ENCODE data around the gene CNTNAP2.

Gene CNTNAP2

DNA sequence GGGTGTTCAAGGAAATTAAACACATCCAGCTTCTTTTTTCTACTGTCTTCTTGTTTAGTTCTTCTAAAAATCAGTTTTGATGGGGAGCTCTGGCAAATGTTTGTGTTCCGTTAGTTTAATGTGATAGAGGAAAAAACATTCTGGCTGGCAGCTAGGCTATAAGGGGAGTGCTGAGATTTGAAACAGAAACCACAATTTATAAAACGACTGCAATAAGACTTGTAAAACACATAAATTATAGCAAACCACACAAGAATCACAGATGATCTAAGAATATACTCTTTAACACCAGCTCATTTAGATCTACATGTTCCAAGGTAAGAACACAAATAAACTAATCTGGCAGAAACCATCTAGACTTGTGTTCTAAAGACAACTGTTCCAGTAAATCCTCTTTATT lies 425.5 kb downstream of the CNTNAP2 start:
- peaks cover 22% of the 10 kb centered on the region for H3K9me3 Mint-ChIP-seq
- H3K4me1 Mint-ChIP-seq (ENCODE audit: low read depth), result no peaks in the 10 kb centered on the region
- H3K36me3 Mint-ChIP-seq (ENCODE audit: low read depth), result no peaks in the 10 kb centered on the region
- no peak overlapping the region for H3K4me3 Mint-ChIP-seq
- no peaks in the 10 kb centered on the region for H3K27me3 Mint-ChIP-seq (ENCODE audit: low read depth)
- H3K27ac Mint-ChIP-seq, result no peak overlapping the region
- no peak for DNase-seq (ENCODE audit: low spot score)

- DNase-seq (ENCODE audit: low spot score), result no peak
- Mint-ChIP-seq H3K4me1 (ENCODE audit: low read depth) (no peaks in the 10 kb centered on the region), H3K27ac (no peak overlapping the region), H3K9me3 (peaks cover 33% of the 10 kb centered on the region), H3K4me3 (no peak overlapping the region), H3K27me3 (ENCODE audit: low read depth) (no peaks in the 10 kb centered on the region), H3K36me3 (ENCODE audit: low read depth) (no peaks in the 10 kb centered on the region)
Measured at GRCh38 chr7:146544748-146545147, 428.1 kb downstream of the CNTNAP2 start.

GRCh38 chr7:146548816-146549215 lies 432.2 kb downstream of the CNTNAP2 start:
- no peaks in the 10 kb centered on the region for H3K36me3 Mint-ChIP-seq (ENCODE audit: low read depth)
- H3K27ac Mint-ChIP-seq, result no peak overlapping the region
- H3K4me1 Mint-ChIP-seq (ENCODE audit: low read depth), result no peaks in the 10 kb centered on the region
- peaks cover 53% of the 10 kb centered on the region for H3K9me3 Mint-ChIP-seq
- no peaks in the 10 kb centered on the region for H3K27me3 Mint-ChIP-seq (ENCODE audit: low read depth)
- DNase-seq (ENCODE audit: low spot score), result no peak
- H3K4me3 Mint-ChIP-seq, result no peak overlapping the region

GRCh38 chr7:146554556-146554955 lies 438.0 kb downstream of the CNTNAP2 start:
- no peak overlapping the region for H3K27ac Mint-ChIP-seq
- H3K4me1 Mint-ChIP-seq (ENCODE audit: low read depth), result no peaks in the 10 kb centered on the region
- H3K36me3 Mint-ChIP-seq (ENCODE audit: low read depth), result no peaks in the 10 kb centered on the region
- no peak for DNase-seq (ENCODE audit: low spot score)
- no peak overlapping the region for H3K4me3 Mint-ChIP-seq
- H3K27me3 Mint-ChIP-seq (ENCODE audit: low read depth), result no peaks in the 10 kb centered on the region
- peaks cover 32% of the 10 kb centered on the region for H3K9me3 Mint-ChIP-seq

DNA sequence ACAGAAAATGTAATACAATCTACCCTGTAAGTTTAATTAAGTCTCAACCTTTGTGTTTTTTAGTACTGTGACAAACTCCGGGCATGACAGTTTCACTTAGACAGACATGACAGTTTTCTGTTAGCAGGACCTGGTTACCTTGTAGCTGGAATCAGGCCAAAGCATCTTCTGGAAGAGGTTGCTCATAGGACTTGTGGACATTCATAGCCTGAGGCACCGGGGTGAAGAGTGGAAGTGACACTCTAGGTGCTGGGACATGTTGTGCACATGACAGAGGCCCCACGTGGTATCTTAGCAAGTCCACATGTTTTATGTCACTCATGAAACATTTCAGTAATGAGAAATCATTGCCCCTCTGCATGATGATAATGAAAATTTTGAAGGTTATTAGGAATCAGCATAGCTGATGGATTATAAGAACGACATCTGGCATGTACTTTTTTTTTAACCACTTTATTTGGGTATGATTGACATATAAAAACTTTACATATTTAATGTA lies 441.4 kb downstream of the CNTNAP2 start:
- Mint-ChIP-seq H3K27me3 (ENCODE audit: low read depth) (no peaks in the 10 kb centered on the region), H3K4me3 (no peak overlapping the region), H3K36me3 (ENCODE audit: low read depth) (no peaks in the 10 kb centered on the region), H3K9me3 (peaks cover 12% of the 10 kb centered on the region), H3K4me1 (ENCODE audit: low read depth) (no peaks in the 10 kb centered on the region), H3K27ac (no peak overlapping the region)
- no peak for DNase-seq (ENCODE audit: low spot score)

DNA sequence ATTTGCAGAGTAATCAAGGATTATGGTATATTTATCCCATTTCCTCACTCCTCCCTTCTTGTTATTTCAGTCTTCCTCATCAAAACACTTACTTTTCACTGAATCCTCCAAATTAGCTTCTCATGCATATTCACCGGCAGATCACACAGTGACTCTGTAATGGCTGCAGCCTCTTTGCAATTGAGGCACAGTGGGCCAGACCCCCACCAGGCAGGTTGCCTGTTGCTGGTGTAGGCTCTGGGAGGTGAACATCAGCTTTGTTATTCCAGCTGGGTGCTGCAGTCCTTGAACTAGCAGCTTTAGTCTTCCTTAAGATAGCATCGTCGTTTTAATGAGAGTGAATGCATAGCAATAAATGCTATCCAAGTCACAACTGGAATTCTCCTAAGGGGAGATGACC lies 449.3 kb downstream of the CNTNAP2 start:
- peaks cover 13% of the 10 kb centered on the region for H3K9me3 Mint-ChIP-seq
- no peak overlapping the region for H3K4me3 Mint-ChIP-seq
- no peaks in the 10 kb centered on the region for H3K4me1 Mint-ChIP-seq (ENCODE audit: low read depth)
- no peak overlapping the region for H3K27ac Mint-ChIP-seq
- H3K27me3 Mint-ChIP-seq (ENCODE audit: low read depth), result no peaks in the 10 kb centered on the region
- no peaks in the 10 kb centered on the region for H3K36me3 Mint-ChIP-seq (ENCODE audit: low read depth)
- no peak for DNase-seq (ENCODE audit: low spot score)

DNA sequence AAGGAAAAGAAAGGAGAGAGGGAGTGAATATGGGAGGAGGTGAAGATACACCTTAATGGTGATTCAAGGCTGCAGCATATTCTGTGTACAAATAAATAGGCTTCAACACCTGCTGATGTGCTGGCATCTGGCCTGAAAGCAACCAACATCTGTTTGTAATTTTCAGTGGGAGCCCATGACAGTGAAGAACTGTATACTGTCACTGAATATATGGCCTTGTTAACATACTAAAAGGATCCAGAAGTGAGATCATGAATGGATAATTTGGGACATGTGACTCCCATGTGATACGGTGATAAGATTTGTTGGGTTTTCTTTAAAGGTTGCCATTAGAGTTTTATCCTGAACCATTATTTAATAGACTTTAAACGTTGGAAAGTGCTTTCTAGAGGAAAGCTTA lies 459.3 kb downstream of the CNTNAP2 start:
- no peaks in the 10 kb centered on the region for H3K27me3 Mint-ChIP-seq (ENCODE audit: low read depth)
- H3K9me3 Mint-ChIP-seq, result peaks cover 24% of the 10 kb centered on the region
- DNase-seq (ENCODE audit: low spot score), result no peak
- H3K36me3 Mint-ChIP-seq (ENCODE audit: low read depth), result no peaks in the 10 kb centered on the region
- no peak overlapping the region for H3K4me3 Mint-ChIP-seq
- H3K4me1 Mint-ChIP-seq (ENCODE audit: low read depth), result no peaks in the 10 kb centered on the region
- no peak overlapping the region for H3K27ac Mint-ChIP-seq

DNA sequence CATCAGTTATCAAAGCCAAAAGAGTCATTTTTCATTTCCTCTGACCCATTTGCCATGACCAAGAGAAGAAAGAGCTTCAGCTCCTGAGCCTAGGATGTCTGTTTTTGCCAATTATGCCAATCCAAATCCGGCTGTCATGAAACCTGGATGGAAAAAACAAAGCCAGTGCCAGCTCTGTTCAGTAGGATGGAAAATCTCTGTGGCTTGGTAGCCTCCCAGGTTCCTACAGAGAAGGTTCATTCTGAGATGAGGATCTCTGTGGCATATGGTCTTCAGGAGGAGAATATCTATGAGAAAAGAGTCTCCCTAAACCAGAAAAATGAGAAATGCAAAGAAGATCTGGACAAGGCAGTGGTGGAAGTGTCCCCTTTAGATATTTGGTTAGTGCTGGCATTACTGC lies 475.4 kb downstream of the CNTNAP2 start:
- Mint-ChIP-seq H3K36me3 (ENCODE audit: low read depth) (no peaks in the 10 kb centered on the region), H3K9me3 (peaks cover 26% of the 10 kb centered on the region), H3K4me3 (no peak overlapping the region), H3K4me1 (ENCODE audit: low read depth) (no peaks in the 10 kb centered on the region), H3K27ac (no peak overlapping the region), H3K27me3 (ENCODE audit: low read depth) (no peaks in the 10 kb centered on the region)
- no peak for DNase-seq (ENCODE audit: low spot score)

GRCh38 chr7:146606628-146607027 lies 490.0 kb downstream of the CNTNAP2 start:
- H3K27ac Mint-ChIP-seq, result no peak overlapping the region
- H3K36me3 Mint-ChIP-seq (ENCODE audit: low read depth), result no peaks in the 10 kb centered on the region
- peaks cover 9% of the 10 kb centered on the region for H3K9me3 Mint-ChIP-seq
- no peak for DNase-seq (ENCODE audit: low spot score)
- H3K4me1 Mint-ChIP-seq (ENCODE audit: low read depth), result no peaks in the 10 kb centered on the region
- H3K4me3 Mint-ChIP-seq, result no peak overlapping the region
- H3K27me3 Mint-ChIP-seq (ENCODE audit: low read depth), result no peaks in the 10 kb centered on the region

- Mint-ChIP-seq H3K27me3 (ENCODE audit: low read depth) (no peaks in the 10 kb centered on the region), H3K4me1 (ENCODE audit: low read depth) (no peaks in the 10 kb centered on the region), H3K9me3 (peaks cover 19% of the 10 kb centered on the region), H3K36me3 (ENCODE audit: low read depth) (no peaks in the 10 kb centered on the region), H3K4me3 (no peak overlapping the region), H3K27ac (no peak overlapping the region)
- DNase-seq (ENCODE audit: low spot score), result no peak
Measured at GRCh38 chr7:146619641-146620040, 503.0 kb downstream of the CNTNAP2 start.

- no peak overlapping the region for H3K4me3 Mint-ChIP-seq
- no peaks in the 10 kb centered on the region for H3K4me1 Mint-ChIP-seq (ENCODE audit: low read depth)
- H3K27ac Mint-ChIP-seq, result no peak overlapping the region
- H3K9me3 Mint-ChIP-seq, result peaks cover 25% of the 10 kb centered on the region
- H3K36me3 Mint-ChIP-seq (ENCODE audit: low read depth), result no peaks in the 10 kb centered on the region
- DNase-seq (ENCODE audit: low spot score), result no peak
- no peaks in the 10 kb centered on the region for H3K27me3 Mint-ChIP-seq (ENCODE audit: low read depth)
Measured at GRCh38 chr7:146626912-146627311, 510.3 kb downstream of the CNTNAP2 start.

DNA sequence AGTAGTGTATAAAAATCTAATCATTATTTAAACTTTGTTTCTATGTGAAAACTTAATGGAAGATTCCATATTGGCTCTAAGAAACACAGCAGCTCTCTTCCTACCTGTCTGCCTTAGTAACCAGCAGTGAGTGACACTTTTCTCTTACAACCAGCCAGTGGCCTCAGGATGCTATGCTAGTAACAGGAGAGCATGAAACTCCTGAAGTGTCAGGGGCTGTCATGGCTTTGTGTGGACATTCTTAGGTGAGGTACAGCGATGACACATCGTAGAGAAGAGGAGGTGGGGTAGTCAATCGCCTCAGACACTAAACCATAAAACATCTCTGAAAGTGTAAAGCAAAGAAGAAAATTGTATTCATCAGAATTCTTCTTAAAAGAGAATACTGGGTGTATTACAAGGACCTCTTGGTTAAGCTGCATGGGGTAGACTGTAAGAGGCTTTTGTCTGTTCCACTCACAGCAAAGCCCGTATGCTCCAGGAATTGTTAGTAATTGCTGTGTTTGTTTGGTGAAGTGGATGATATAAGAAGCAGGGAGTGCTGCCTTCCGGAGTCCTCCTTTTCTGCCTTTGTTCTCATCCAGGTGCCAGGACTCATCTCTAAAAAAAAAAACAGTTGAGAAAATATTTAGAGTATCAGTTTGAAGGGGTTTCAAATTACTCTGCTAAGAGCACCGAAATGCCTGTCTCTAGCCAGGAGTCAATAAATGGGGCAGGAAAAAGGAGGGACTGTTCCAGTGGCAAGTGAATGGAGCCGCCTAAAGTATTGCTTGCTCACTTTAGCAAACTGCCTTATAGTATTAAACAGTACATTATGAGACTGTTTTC lies 518.8 kb downstream of the CNTNAP2 start:
- Mint-ChIP-seq H3K4me1 (ENCODE audit: low read depth) (no peaks in the 10 kb centered on the region), H3K36me3 (ENCODE audit: low read depth) (no peaks in the 10 kb centered on the region), H3K27me3 (ENCODE audit: low read depth) (no peaks in the 10 kb centered on the region), H3K9me3 (peaks cover 11% of the 10 kb centered on the region), H3K4me3 (no peak overlapping the region), H3K27ac (no peak overlapping the region)
- DNase-seq (ENCODE audit: low spot score), result no peak

- H3K27me3 Mint-ChIP-seq (ENCODE audit: low read depth), result no peaks in the 10 kb centered on the region
- no peak overlapping the region for H3K4me3 Mint-ChIP-seq
- H3K27ac Mint-ChIP-seq, result no peak overlapping the region
- no peaks in the 10 kb centered on the region for H3K4me1 Mint-ChIP-seq (ENCODE audit: low read depth)
- H3K9me3 Mint-ChIP-seq, result peaks cover 11% of the 10 kb centered on the region
- DNase-seq (ENCODE audit: low spot score), result no peak
- H3K36me3 Mint-ChIP-seq (ENCODE audit: low read depth), result no peaks in the 10 kb centered on the region
Measured at GRCh38 chr7:146636033-146636356, 519.4 kb downstream of the CNTNAP2 start.

- H3K4me1 Mint-ChIP-seq (ENCODE audit: low read depth), result no peaks in the 10 kb centered on the region
- H3K9me3 Mint-ChIP-seq, result peaks cover 10% of the 10 kb centered on the region
- no peaks in the 10 kb centered on the region for H3K36me3 Mint-ChIP-seq (ENCODE audit: low read depth)
- H3K4me3 Mint-ChIP-seq, result no peak overlapping the region
- DNase-seq (ENCODE audit: low spot score), result no peak
- no peak overlapping the region for H3K27ac Mint-ChIP-seq
- no peaks in the 10 kb centered on the region for H3K27me3 Mint-ChIP-seq (ENCODE audit: low read depth)
Measured at GRCh38 chr7:146636581-146636980, 520.0 kb downstream of the CNTNAP2 start.

GRCh38 chr7:146639291-146639690 lies 522.7 kb downstream of the CNTNAP2 start:
- H3K4me1 Mint-ChIP-seq (ENCODE audit: low read depth), result no peaks in the 10 kb centered on the region
- H3K9me3 Mint-ChIP-seq, result peaks cover 12% of the 10 kb centered on the region
- H3K27me3 Mint-ChIP-seq (ENCODE audit: low read depth), result no peaks in the 10 kb centered on the region
- H3K36me3 Mint-ChIP-seq (ENCODE audit: low read depth), result no peaks in the 10 kb centered on the region
- no peak overlapping the region for H3K27ac Mint-ChIP-seq
- H3K4me3 Mint-ChIP-seq, result no peak overlapping the region
- no peak for DNase-seq (ENCODE audit: low spot score)
